MM.1S (cell line): ENCODE results near the gene SLC51B.

Experiments used
- DNase-seq: peaks from one replicate; pipeline ENCODE4 v3.0.0-alpha.2; 2015
- H2AFZ ChIP-seq: fragments of 300-600 bp; sonication (generic); 2 replicates; pipeline ENCODE4 v1.6.0; 2016; ENCODE audit warnings: antibody characterized with exemption, low read length
- H3F3A ChIP-seq: fragments of 300-600 bp; sonication (generic); 2 replicates; pipeline ENCODE4 v1.6.1; 2016; ENCODE audit warnings: mild to moderate bottlenecking, antibody characterized with exemption, low read length, moderate library complexity, mixed read lengths; ENCODE audit not compliant: insufficient read depth
- H3K27ac ChIP-seq: fragments of 300-600 bp; sonication (generic); 2 replicates; pipeline ENCODE4 v1.5.1; 2016; ENCODE audit warnings: mild to moderate bottlenecking, low read length
- H3K27me3 ChIP-seq: fragments of 300-600 bp; sonication (generic); replicated peaks from 2 replicates; pipeline ENCODE4 v1.6.0; 2016; ENCODE audit warnings: low read length; ENCODE audit not compliant: insufficient read depth
- H3K36me3 ChIP-seq: fragments of 300-600 bp; sonication (generic); replicated peaks from 2 replicates; pipeline ENCODE4 v1.6.1; 2016; ENCODE audit warnings: mild to moderate bottlenecking, low read length, mixed read lengths; ENCODE audit not compliant: insufficient read depth
- H3K4me1 ChIP-seq: fragments of 300-600 bp; sonication (generic); 2 replicates; pipeline ENCODE4 v1.6.1; 2016; ENCODE audit warnings: low read length, mixed read lengths
- H3K4me2 ChIP-seq: fragments of 300-600 bp; sonication (generic); 2 replicates; pipeline ENCODE4 v1.6.0; 2016; ENCODE audit warnings: low read depth, low read length
- H3K4me3 ChIP-seq: fragments of 300-600 bp; sonication (generic); 2 replicates; pipeline ENCODE4 v1.5.1; 2016; ENCODE audit warnings: low read length, mixed read lengths
- H3K79me2 ChIP-seq: fragments of 300-600 bp; sonication (generic); 2 replicates; pipeline ENCODE4 v1.6.1; 2016; ENCODE audit warnings: mixed run types, low read length, mixed read lengths
- H3K9ac ChIP-seq: fragments of 300-600 bp; sonication (generic); 2 replicates; pipeline ENCODE4 v1.6.1; 2016; ENCODE audit warnings: low read length, mixed read lengths
- H3K9me2 ChIP-seq: fragments of 300-600 bp; sonication (generic); replicated peaks from 2 replicates; pipeline ENCODE4 v1.6.1; 2016; ENCODE audit warnings: mild to moderate bottlenecking, low read length, mixed read lengths; ENCODE audit not compliant: insufficient read depth
- H3K9me3 ChIP-seq: fragments of 300-600 bp; sonication (generic); replicated peaks from 2 replicates; pipeline ENCODE4 v1.6.1; 2016; ENCODE audit warnings: mild to moderate bottlenecking, low read length, mixed read lengths; ENCODE audit not compliant: insufficient read depth
- H4K20me1 ChIP-seq: fragments of 300-600 bp; sonication (generic); 2 replicates; pipeline ENCODE4 v1.6.1; 2016; ENCODE audit warnings: mild to moderate bottlenecking, low read length, moderate library complexity, mixed read lengths; ENCODE audit not compliant: insufficient read depth
- EZH2 ChIP-seq: fragments of 300-600 bp; sonication (generic); optimal IDR thresholded peaks from 2 replicates; pipeline ENCODE3; 2017; ENCODE audit warnings: low read depth, mild to moderate bottlenecking, antibody characterized with exemption, low read length, mixed read lengths
- EZH2phosphoT487 ChIP-seq: fragments of 300-600 bp; sonication (generic); IDR thresholded peaks from 2 replicates; pipeline ENCODE4 v1.6.1; 2018; ENCODE audit warnings: antibody characterized with exemption, low read length
- TF ChIP-seq, protein P1 (sequence below): fragments of 300-600 bp; sonication (generic); IDR thresholded peaks from 2 replicates; pipeline ENCODE4 v1.5.1; 2016; ENCODE audit warnings: antibody characterized with exemption, low read length, mixed read lengths

SLC51B gene

DNA sequence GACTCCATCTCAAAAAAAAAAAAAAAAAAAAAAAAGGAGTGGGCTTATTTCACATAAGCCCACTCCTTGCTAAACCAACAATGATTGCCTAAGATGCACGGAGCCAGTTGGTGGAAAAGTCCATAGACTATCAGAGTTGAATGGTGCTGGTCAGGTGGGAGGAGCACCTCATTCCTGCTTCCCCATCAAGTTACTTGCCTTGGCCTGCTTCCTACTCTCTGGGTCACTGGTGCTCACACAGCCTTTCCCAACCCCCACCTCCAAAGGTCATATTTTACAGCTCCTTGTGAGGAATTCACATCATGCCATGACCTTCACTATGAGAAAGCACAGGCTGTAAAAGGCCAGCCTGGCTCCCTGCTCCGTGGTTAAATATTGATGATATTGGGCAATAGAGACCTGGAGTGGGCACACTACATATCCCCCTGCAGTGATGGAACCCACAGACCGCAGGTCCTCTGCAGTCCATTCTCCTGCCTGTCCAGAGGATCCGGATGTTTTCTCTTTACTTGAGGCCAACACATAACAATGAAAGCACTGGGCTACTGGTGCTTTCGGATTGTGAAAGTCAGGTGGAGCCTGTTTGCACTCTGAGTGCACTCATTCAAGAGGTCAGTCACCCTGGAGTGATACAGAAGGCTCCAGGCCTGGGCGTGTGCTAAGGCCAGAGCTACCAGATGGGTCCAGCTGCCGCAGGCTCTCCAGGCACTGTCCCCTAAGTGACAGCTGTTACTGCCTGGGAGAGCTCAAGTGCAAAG lies at the start of gene SLC51B:
Gene SLC51B, plus strand, starts transcription at position 664 of the 758 bp plus-strand sequence. CDS start 4,618 bp downstream, outside the sequence.
- Histone ChIP-seq H3K36me3 (no peaks in the 10 kb centered on the region), H3K4me1 (peaks cover 5% of the 10 kb centered on the region), H3K4me2 (no peak within 1 kb of the TSS), H3K79me2 (no peaks in the 10 kb centered on the region), H3K9ac (no peak within 1 kb of the TSS), H3K27ac (no peak within 1 kb of the TSS), H4K20me1 (no peaks in the 10 kb centered on the region), H3K27me3 (no peaks in the 10 kb centered on the region), H3K9me2 (no peaks in the 10 kb centered on the region), H3F3A (peaks cover 3% of the 10 kb centered on the region; the same call in 1 of the 2 replicates), H3K9me3 (no peaks in the 10 kb centered on the region), H2AFZ (no peak within 1 kb of the TSS), H3K4me3 (no peak within 1 kb of the TSS)
- TF ChIP-seq EZH2 (no peak), EZH2phosphoT487 (no peak)
- TF ChIP-seq, protein P1, sequence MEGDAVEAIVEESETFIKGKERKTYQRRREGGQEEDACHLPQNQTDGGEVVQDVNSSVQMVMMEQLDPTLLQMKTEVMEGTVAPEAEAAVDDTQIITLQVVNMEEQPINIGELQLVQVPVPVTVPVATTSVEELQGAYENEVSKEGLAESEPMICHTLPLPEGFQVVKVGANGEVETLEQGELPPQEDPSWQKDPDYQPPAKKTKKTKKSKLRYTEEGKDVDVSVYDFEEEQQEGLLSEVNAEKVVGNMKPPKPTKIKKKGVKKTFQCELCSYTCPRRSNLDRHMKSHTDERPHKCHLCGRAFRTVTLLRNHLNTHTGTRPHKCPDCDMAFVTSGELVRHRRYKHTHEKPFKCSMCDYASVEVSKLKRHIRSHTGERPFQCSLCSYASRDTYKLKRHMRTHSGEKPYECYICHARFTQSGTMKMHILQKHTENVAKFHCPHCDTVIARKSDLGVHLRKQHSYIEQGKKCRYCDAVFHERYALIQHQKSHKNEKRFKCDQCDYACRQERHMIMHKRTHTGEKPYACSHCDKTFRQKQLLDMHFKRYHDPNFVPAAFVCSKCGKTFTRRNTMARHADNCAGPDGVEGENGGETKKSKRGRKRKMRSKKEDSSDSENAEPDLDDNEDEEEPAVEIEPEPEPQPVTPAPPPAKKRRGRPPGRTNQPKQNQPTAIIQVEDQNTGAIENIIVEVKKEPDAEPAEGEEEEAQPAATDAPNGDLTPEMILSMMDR = no peak
- DNase-seq = no peak

DNA sequence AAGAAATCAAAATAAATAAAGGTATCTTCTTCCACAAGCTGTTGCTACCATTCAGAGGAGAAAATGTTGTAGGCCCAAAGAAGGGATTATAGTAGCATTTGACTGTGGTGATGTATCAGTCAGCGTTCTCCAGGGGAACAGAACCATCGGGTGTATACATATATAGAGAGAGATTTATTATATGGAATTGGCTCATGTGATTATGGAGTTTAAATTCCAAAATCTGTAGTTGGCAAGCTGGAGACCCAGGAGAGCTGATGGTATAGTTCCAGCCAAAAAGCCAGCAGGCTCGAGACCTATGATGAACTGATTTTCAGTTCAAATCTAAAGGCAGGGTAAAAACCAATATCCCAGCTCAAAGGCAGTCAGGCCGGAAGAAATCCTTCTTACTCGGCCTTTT lies 48.1 kb upstream of the SLC51B start:
- no peaks in the 10 kb centered on the region for H3K79me2 ChIP-seq
- no peak overlapping the region for H3K4me3 ChIP-seq
- no peak overlapping the region for H2AFZ ChIP-seq
- no peaks in the 10 kb centered on the region for H3K9me2 ChIP-seq
- no peaks in the 10 kb centered on the region for H3K27me3 ChIP-seq
- no peaks in the 10 kb centered on the region for H3K4me1 ChIP-seq
- no peaks in the 10 kb centered on the region for H3F3A ChIP-seq
- H3K27ac ChIP-seq = no peak overlapping the region
- no peaks in the 10 kb centered on the region for H4K20me1 ChIP-seq
- TF ChIP-seq, protein P1 = no peak
- TF ChIP-seq EZH2phosphoT487 = no peak
- TF ChIP-seq EZH2 = no peak
- H3K9me3 ChIP-seq = no peaks in the 10 kb centered on the region
- H3K36me3 ChIP-seq = no peaks in the 10 kb centered on the region
- no peak overlapping the region for H3K4me2 ChIP-seq
- H3K9ac ChIP-seq = no peak overlapping the region
- DNase-seq = no peak

DNA sequence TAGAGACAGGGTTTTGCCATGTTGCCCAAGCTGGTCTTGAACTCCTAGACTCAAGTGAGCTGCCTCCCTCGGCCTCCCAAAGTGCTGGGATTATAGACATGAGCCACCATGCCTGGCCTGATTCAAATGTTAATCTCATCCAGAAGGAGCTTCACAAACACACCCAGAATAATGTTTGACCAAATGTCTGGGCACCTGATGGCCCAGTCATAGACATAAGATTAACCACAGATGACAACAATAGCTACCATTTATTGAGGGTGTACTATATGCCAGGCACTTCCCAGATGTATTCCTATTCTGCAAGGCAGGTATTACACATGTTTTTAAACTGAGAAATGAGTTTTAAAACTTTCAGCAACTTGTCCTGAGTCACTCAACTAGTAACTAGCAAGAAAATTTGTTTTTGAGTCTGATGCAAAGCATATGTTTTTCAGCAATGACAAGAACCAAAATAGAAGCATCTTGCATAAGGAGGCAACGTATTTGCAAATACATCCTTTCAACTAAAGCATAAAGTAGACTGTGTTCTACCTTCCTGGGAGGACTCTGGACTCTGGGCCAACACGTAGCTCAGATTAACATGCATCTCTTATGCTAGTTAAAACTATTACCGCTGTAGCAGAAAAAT lies 47.3 kb upstream of the SLC51B start:
- no peaks in the 10 kb centered on the region for H3K9me3 ChIP-seq
- H3K27ac ChIP-seq = no peak overlapping the region
- no peaks in the 10 kb centered on the region for H3F3A ChIP-seq
- H3K4me2 ChIP-seq = no peak overlapping the region
- no peak for DNase-seq
- TF ChIP-seq, protein P1 = no peak
- TF ChIP-seq EZH2 = no peak
- no peak for TF ChIP-seq EZH2phosphoT487
- H2AFZ ChIP-seq = no peak overlapping the region
- no peak overlapping the region for H3K4me3 ChIP-seq
- no peaks in the 10 kb centered on the region for H3K9me2 ChIP-seq
- no peaks in the 10 kb centered on the region for H3K27me3 ChIP-seq
- H3K36me3 ChIP-seq = no peaks in the 10 kb centered on the region
- H3K9ac ChIP-seq = no peak overlapping the region
- H4K20me1 ChIP-seq = no peaks in the 10 kb centered on the region
- H3K79me2 ChIP-seq = no peaks in the 10 kb centered on the region
- no peaks in the 10 kb centered on the region for H3K4me1 ChIP-seq
